SK-N-SH treated with all-trans-retinoic acid at 6 μM for 48 hours (cell line): ENCODE data around the gene OTX2.

Source experiments
- BACH2 ChIP-seq: fragments of 250-450 bp; sonication (Bioruptor Pico); IDR thresholded peaks from 2 replicates; pipeline ENCODE4 v1.9.0; 2021; ENCODE audit warnings: mild to moderate bottlenecking, borderline replicate concordance
- TCF4 ChIP-seq: fragments of 250-450 bp; sonication (Bioruptor Pico); IDR thresholded peaks from 2 replicates; pipeline ENCODE4 v1.8.0; 2021; ENCODE audit warnings: mild to moderate bottlenecking, moderate library complexity, borderline replicate concordance
- ZFP3 ChIP-seq: fragments of 250-450 bp; sonication (Bioruptor Pico); IDR thresholded peaks from 2 replicates; pipeline ENCODE4 v1.5.0; 2020; ENCODE audit warnings: mild to moderate bottlenecking, moderate library complexity
- ZFP30 ChIP-seq: fragments of 450-650 bp; formaldehyde crosslinking; IDR thresholded peaks from 2 replicates; pipeline ENCODE4 v1.5.0; 2022; ENCODE audit warnings: mild to moderate bottlenecking, moderate library complexity
- TF ChIP-seq, protein P1 (sequence below): fragments of 250-450 bp; sonication (Bioruptor Pico); IDR thresholded peaks from 2 replicates; pipeline ENCODE4 v1.8.0; 2021; ENCODE audit warnings: low read depth, mild to moderate bottlenecking, moderate library complexity, borderline replicate concordance

- no peak for TF ChIP-seq ZFP3
- TF ChIP-seq, protein P1, sequence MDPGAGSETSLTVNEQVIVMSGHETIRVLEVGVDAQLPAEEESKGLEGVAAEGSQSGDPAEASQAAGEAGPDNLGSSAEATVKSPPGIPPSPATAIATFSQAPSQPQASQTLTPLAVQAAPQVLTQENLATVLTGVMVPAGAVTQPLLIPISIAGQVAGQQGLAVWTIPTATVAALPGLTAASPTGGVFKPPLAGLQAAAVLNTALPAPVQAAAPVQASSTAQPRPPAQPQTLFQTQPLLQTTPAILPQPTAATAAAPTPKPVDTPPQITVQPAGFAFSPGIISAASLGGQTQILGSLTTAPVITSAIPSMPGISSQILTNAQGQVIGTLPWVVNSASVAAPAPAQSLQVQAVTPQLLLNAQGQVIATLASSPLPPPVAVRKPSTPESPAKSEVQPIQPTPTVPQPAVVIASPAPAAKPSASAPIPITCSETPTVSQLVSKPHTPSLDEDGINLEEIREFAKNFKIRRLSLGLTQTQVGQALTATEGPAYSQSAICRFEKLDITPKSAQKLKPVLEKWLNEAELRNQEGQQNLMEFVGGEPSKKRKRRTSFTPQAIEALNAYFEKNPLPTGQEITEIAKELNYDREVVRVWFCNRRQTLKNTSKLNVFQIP, result no peak
- no peak for TF ChIP-seq BACH2 (CRISPR knock-in tag)
- TF ChIP-seq ZFP30 (CRISPR knock-in tag), result no peak
- no peak for TF ChIP-seq TCF4 (CRISPR knock-in tag)
Measured at GRCh38 chr14:56854325-56854724, 44.0 kb upstream of the OTX2 start.
